BLaER1 (cell line): Measurements from ENCODE around the gene LCNL1.

Experiments used
- H3K27ac ChIP-seq: shearing (Covaris generic); formaldehyde crosslinking; 2 replicates; pipeline ENCODE4 v1.8.1; 2022
- H3K27me3 ChIP-seq: shearing (Covaris generic); formaldehyde crosslinking; 2 replicates; pipeline ENCODE4 v1.8.1; 2022
- H3K36me3 ChIP-seq: shearing (Covaris generic); formaldehyde crosslinking; 2 replicates; pipeline ENCODE4 v1.8.1; 2022
- H3K4me1 ChIP-seq: shearing (Covaris generic); formaldehyde crosslinking; 2 replicates; pipeline ENCODE4 v1.8.1; 2022
- H3K4me2 ChIP-seq: shearing (Covaris generic); formaldehyde crosslinking; 2 replicates; pipeline ENCODE4 v1.8.1; 2022
- H3K4me3 ChIP-seq: shearing (Covaris generic); formaldehyde crosslinking; 2 replicates; pipeline ENCODE4 v1.8.1; 2022
- H3K9ac ChIP-seq: shearing (Covaris generic); formaldehyde crosslinking; 2 replicates; pipeline ENCODE4 v1.8.1; 2022
- H3K9me3 ChIP-seq: shearing (Covaris generic); formaldehyde crosslinking; 2 replicates; pipeline ENCODE4 v1.8.1; 2022
- H4K20me1 ChIP-seq: shearing (Covaris generic); formaldehyde crosslinking; 2 replicates; pipeline ENCODE4 v1.8.1; 2022
- Cebpa-rat ChIP-seq: shearing (Covaris generic); IDR thresholded peaks from 2 replicates; pipeline ENCODE4 v1.8.1; 2022

LCNL1 gene

DNA sequence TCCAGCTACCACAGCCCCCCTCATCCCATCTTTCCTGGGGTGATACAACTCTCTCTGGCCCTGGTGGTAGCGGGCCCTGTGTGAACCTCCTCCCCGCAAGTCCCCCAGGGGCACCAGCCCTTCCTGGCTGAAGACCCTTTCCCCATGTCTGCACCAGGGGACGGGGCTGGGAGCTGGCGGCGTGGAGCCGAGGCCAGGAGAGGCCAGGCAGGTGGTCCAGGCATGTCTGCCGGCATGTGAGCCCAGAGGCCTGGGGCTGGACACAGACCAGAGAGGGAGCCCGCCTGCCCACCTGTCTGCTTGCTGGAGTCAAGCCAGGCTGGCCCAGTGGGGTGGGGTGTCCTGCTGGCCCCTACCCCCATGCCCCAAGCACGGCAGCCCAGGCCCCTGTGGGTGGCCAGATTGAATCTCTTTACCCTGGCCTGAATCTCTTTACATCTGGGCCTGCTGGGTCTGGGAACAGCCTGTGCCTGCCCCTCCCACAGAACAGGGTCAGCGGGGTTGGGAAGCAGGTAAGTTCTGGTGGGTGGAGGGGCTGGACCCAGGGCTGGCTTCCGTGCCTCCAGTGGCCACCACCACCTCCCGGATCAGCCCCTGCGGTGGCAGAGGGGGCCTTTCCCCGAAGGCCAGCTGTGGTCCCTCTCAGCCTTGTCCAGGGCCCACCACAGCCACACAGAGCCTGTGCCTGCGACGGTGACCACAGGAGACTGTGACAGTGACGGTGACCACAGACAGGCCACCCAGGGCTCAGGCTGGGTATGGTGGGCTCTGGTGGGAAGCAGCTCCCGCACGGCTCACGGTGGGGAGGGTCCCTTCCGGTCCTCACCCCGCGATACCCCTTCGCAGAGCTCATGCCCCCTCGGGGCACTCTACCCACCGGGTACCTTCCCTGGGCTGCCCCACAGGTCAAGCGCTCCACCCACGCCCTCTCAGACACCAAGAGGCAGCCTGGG lies 23.6 kb upstream of the LCNL1 start:
- H3K4me2 ChIP-seq, result peak overlapping the region; percentile 43; the same call in 1 of the 2 replicates
- TF ChIP-seq Cebpa-rat, result no peak
- no peak overlapping the region for H3K27ac ChIP-seq
- H3K9me3 ChIP-seq, result no peaks in the 10 kb centered on the region
- H3K9ac ChIP-seq, result 0 out of 2 replicates have a peak overlapping the region, but pooled peaks have one; percentile 10
- peaks cover 14% of the 10 kb centered on the region for H3K4me1 ChIP-seq
- no peaks in the 10 kb centered on the region for H4K20me1 ChIP-seq
- H3K27me3 ChIP-seq, result no peaks in the 10 kb centered on the region
- no peak overlapping the region for H3K4me3 ChIP-seq
- no peaks in the 10 kb centered on the region for H3K36me3 ChIP-seq

DNA sequence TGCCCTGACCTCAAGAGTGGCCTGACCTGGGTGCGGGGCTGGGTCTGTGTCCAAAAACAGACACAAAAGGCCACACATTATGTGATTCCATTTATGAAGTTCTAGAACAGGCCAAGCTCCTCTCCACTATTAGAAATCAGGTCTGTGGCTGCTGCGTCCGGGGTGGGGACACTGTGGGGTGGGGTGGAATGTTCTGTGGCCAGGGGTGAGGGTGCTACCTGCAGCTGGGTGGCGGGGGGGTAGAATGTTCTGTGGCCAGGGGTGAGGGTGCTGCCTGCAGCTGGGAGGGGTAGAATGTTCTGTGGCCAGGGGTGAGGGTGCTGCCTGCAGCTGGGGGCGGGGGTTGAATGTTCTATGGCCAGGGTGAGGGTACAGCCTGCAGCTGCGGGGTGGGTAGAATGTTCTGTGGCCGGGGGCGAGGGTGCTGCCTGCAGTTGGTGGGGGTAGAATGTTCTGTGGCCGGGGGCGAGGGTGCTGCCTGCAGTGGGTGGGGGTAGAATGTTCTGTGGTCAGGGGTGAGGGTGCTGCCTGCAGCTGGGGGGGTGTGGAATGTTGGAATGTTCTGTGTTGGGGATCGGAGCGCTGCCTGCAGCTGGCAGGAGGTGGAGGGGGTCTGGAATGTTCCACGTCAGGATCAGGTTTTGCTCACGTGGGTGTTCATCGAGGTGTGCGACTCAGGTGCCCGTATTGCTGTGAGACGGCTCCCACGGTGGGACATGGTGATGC lies 22.4 kb upstream of the LCNL1 start:
- H3K4me2 ChIP-seq, result peak overlapping the region; percentile 43
- no peaks in the 10 kb centered on the region for H3K27me3 ChIP-seq
- H3K27ac ChIP-seq, result no peak overlapping the region
- TF ChIP-seq Cebpa-rat, result no peak
- H3K4me3 ChIP-seq, result no peak overlapping the region
- H3K9me3 ChIP-seq, result no peaks in the 10 kb centered on the region
- 0 out of 2 replicates have a peak overlapping the region, but pooled peaks have one; percentile 10 for H3K9ac ChIP-seq
- H3K36me3 ChIP-seq, result no peaks in the 10 kb centered on the region
- H3K4me1 ChIP-seq, result peaks cover 15% of the 10 kb centered on the region
- no peaks in the 10 kb centered on the region for H4K20me1 ChIP-seq

DNA sequence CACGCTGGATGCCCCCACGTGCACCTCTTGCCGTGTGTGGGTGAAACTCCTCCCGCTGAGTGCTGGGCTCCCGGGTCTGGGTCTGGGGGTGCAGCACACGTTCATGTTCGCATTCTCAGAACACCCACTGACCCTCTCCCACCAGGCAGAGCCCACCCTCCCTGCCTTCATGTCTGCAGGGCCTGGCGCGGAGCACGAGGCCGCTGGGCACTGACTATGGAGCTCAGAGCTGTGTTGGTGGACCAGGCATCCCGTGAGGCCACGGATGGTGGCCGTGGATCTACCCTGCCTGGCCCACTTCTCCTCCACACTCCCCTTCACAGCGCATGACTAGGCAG lies 21.9 kb upstream of the LCNL1 start:
- no peak overlapping the region for H3K9ac ChIP-seq

DNA sequence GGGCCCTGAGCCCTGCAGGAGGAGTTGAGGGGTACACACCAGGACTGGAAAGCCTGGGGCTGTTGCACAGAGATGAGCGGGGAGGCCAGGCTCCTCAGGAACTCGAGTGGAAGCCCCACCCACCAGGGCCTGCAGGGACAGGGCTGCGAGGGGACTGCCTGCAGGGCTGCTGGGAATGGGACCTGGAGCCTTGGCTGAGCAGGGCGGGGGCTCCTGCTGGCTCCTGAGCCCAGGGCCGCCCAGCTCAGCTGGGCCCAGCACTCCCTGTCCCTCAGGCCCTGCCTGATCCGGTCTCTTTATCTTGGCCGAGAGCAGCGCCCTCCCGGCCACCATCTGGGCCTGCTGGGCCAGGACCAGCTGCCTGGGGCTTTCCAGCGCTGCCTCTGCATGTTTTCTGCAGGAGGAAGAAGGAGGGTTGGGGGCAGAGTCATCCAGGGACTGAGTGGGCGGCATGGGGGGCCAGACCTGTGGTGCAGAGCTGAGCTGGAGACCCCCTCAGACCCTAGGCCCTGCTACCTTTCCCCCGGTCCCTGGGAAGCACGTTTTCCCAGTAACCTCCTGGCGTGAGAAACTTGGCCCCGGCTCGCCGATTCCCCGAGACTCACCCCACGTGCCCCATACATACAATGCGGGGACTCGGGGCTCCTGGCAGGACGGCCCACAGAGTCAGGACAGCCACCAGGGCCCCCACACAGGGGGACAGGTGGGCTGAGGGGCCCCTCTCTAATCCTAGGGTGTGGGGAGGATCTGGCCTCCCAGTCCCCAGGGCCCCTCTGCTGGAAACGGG lies 21.3 kb upstream of the LCNL1 start:
- Histone ChIP-seq H3K27me3 (no peaks in the 10 kb centered on the region), H3K4me2 (no peak overlapping the region), H3K4me3 (no peak overlapping the region), H3K36me3 (no peaks in the 10 kb centered on the region), H3K9me3 (no peaks in the 10 kb centered on the region), H3K4me1 (peaks cover 25% of the 10 kb centered on the region), H3K9ac (no peak overlapping the region), H3K27ac (no peak overlapping the region), H4K20me1 (no peaks in the 10 kb centered on the region)
- no peak for TF ChIP-seq Cebpa-rat

More for the DNA sequence above, 21.9 kb upstream of the LCNL1 start:
- Histone ChIP-seq H3K4me2 (no peak overlapping the region), H4K20me1 (no peaks in the 10 kb centered on the region), H3K4me1 (peaks cover 20% of the 10 kb centered on the region), H3K4me3 (no peak overlapping the region), H3K9me3 (no peaks in the 10 kb centered on the region), H3K27ac (no peak overlapping the region), H3K27me3 (no peaks in the 10 kb centered on the region), H3K36me3 (no peaks in the 10 kb centered on the region)
- no peak for TF ChIP-seq Cebpa-rat

DNA sequence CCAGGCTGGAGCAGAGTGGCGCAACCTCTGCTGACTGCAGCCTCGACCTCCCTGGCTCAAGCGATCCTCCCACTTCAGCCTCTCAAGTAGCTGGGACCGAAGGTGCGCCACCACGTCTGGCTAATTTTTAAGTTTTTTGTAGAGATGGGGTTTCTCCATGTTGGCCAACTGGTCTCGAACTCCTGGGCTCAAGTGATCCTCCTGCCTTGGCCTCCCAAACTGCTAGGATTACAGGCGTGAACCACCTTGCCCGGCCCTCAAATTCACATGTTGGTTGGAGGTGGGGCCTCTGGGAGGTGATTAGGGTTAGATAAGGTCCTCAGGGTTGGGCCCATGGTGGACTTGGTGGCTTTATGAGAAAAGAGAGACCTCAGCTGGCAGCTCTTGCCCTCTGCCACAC lies 20.6 kb upstream of the LCNL1 start:
- no peaks in the 10 kb centered on the region for H3K9me3 ChIP-seq
- no peaks in the 10 kb centered on the region for H3K27me3 ChIP-seq
- H3K36me3 ChIP-seq, result no peaks in the 10 kb centered on the region
- no peak overlapping the region for H3K9ac ChIP-seq
- no peak for TF ChIP-seq Cebpa-rat
- no peak overlapping the region for H3K4me2 ChIP-seq
- H3K27ac ChIP-seq, result no peak overlapping the region
- no peaks in the 10 kb centered on the region for H4K20me1 ChIP-seq
- H3K4me1 ChIP-seq, result peaks cover 26% of the 10 kb centered on the region
- no peak overlapping the region for H3K4me3 ChIP-seq

DNA sequence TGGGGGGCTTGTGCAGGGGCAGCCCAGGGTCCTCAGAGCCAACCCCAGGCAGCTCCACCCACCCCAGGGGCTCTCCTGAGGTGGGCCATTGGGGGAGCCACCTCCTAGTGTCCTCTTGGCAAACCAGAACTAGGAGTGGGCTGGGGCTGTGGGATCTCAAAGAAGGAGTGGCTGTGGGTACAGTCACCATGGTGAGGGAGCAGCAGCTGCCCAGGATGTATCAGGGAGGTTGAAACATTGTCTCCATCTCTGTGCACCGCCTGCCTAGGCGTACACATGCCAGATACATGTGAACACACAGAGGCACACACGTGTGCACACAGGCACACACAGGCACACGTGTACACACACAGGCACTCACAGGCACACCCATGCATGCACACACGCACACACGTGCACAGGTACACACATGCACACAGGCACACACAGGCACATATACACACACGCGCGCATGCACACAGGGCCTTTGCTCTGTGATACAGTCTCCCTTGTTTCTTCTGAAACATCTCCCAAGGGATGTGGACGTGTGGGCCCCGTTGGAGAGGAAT lies 20.0 kb upstream of the LCNL1 start:
- Histone ChIP-seq H3K4me2 (no peak overlapping the region), H3K9me3 (no peaks in the 10 kb centered on the region), H3K36me3 (no peaks in the 10 kb centered on the region), H3K27ac (no peak overlapping the region), H3K9ac (no peak overlapping the region), H3K4me3 (no peak overlapping the region), H4K20me1 (no peaks in the 10 kb centered on the region), H3K27me3 (no peaks in the 10 kb centered on the region), H3K4me1 (peaks cover 26% of the 10 kb centered on the region)
- no peak for TF ChIP-seq Cebpa-rat

DNA sequence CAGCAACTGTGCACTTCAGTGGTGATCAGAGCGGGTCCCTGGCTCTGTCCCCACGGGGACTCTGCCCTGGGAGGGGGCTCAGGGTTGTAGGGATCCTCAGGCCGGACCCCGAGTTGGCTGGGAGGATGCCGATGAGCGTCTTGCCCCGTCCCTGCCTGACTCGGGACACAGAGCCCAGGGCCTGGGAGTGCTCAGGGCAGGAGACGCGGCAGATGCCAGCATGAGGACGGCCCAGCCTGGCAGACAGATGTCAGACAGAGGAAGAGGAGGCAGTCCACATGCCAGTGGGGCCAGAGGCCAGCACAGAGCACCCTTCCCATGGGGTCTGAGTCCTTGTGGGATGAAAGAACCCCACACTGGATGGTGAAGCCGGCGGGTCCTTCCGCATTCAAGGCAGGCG lies 19.5 kb upstream of the LCNL1 start:
- no peaks in the 10 kb centered on the region for H3K9me3 ChIP-seq
- peaks cover 26% of the 10 kb centered on the region for H3K4me1 ChIP-seq
- no peaks in the 10 kb centered on the region for H3K36me3 ChIP-seq
- H3K9ac ChIP-seq, result no peak overlapping the region
- H3K4me2 ChIP-seq, result no peak overlapping the region
- H3K4me3 ChIP-seq, result no peak overlapping the region
- H3K27ac ChIP-seq, result no peak overlapping the region
- no peaks in the 10 kb centered on the region for H3K27me3 ChIP-seq
- H4K20me1 ChIP-seq, result no peaks in the 10 kb centered on the region
- TF ChIP-seq Cebpa-rat, result no peak

DNA sequence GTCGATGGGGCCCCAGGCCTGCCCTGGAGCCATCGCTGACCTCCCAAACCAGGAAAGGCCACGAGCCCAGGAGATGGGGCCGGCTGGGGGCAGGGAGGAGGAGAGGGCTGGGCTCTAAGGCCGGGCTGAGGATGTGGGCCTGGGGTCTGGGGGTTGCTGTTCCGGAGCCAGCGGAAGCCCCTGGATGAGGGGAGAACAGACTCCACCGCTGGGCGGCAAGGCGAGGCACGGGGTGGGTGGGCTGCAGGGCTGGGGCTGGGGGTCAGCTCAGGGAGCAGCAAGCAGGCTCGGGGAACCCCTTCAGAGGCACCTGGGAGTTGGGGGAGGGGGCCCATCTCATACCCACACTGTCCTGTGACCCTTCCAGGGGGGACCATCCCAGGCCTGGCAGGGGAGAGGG lies 19.0 kb upstream of the LCNL1 start:
- Histone ChIP-seq H3K9ac (no peak overlapping the region), H3K27ac (no peak overlapping the region), H3K4me2 (no peak overlapping the region), H4K20me1 (no peaks in the 10 kb centered on the region), H3K4me1 (peaks cover 26% of the 10 kb centered on the region), H3K9me3 (no peaks in the 10 kb centered on the region), H3K27me3 (no peaks in the 10 kb centered on the region), H3K36me3 (no peaks in the 10 kb centered on the region), H3K4me3 (no peak overlapping the region)
- no peak for TF ChIP-seq Cebpa-rat

DNA sequence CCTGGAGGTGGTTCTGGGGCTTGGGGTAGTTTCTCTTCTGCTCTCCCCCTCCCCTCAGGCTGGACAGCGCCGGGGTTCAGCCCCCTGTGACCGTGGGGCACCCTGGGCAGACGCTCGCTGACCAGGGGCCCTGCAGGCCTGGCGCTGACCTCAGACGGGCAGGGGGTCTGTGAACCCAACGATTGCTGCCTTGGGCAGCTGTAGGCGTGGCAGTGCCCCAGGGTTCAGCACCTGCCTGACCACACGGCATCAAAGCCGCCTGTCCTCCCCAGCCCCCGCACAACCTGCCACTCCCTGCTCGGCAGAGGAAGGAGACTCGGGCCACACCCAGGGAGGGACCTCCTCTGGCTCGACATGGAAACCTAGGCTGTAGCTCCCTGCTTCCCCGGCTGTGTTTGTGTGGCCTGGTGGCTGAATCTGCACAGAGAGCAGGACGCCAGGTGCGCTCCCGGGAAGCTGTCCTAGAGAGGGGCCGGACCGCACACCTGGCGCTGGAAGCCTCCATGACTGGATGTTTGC lies 18.6 kb upstream of the LCNL1 start:
- no peak overlapping the region for H3K9ac ChIP-seq

More for the DNA sequence above, 18.6 kb upstream of the LCNL1 start:
- Histone ChIP-seq H3K4me1 (peaks cover 26% of the 10 kb centered on the region), H3K4me3 (no peak overlapping the region), H3K4me2 (no peak overlapping the region), H3K27me3 (no peaks in the 10 kb centered on the region), H3K27ac (no peak overlapping the region), H3K9me3 (no peaks in the 10 kb centered on the region), H3K36me3 (no peaks in the 10 kb centered on the region), H4K20me1 (no peaks in the 10 kb centered on the region)
- TF ChIP-seq Cebpa-rat, result no peak
